Epithelial cell of esophagus (primary cell): Measurements from ENCODE around the gene CEP192.

Experiments
- DNase-seq: peaks from one replicate; pipeline ENCODE4 v3.0.0; 2010; ENCODE audit warnings: low read depth
- H3K4me3 ChIP-seq: 2 replicates; pipeline ENCODE4 v1.5.1; 2011; ENCODE audit warnings: mild to moderate bottlenecking, low read length, control low read depth
- TF ChIP-seq, protein P1 (sequence below): IDR thresholded peaks from 2 replicates; pipeline ENCODE4 v1.5.1; 2011; ENCODE audit warnings: low read depth, mild to moderate bottlenecking, low read length, control low read depth, inconsistent platforms; ENCODE audit not compliant: insufficient read depth; ENCODE audit errors: missing control alignments

CEP192 gene, protein sequence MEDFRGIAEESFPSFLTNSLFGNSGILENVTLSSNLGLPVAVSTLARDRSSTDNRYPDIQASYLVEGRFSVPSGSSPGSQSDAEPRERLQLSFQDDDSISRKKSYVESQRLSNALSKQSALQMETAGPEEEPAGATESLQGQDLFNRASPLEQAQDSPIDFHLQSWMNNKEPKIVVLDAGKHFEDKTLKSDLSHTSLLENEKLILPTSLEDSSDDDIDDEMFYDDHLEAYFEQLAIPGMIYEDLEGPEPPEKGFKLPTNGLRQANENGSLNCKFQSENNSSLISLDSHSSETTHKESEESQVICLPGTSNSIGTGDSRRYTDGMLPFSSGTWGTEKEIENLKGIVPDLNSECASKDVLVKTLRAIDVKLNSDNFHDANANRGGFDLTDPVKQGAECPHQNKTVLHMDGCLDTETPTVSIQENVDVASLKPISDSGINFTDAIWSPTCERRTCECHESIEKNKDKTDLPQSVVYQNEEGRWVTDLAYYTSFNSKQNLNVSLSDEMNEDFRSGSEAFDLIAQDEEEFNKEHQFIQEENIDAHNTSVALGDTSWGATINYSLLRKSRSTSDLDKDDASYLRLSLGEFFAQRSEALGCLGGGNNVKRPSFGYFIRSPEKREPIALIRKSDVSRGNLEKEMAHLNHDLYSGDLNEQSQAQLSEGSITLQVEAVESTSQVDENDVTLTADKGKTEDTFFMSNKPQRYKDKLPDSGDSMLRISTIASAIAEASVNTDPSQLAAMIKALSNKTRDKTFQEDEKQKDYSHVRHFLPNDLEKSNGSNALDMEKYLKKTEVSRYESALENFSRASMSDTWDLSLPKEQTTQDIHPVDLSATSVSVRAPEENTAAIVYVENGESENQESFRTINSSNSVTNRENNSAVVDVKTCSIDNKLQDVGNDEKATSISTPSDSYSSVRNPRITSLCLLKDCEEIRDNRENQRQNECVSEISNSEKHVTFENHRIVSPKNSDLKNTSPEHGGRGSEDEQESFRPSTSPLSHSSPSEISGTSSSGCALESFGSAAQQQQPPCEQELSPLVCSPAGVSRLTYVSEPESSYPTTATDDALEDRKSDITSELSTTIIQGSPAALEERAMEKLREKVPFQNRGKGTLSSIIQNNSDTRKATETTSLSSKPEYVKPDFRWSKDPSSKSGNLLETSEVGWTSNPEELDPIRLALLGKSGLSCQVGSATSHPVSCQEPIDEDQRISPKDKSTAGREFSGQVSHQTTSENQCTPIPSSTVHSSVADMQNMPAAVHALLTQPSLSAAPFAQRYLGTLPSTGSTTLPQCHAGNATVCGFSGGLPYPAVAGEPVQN (N-terminal part only)

DNA sequence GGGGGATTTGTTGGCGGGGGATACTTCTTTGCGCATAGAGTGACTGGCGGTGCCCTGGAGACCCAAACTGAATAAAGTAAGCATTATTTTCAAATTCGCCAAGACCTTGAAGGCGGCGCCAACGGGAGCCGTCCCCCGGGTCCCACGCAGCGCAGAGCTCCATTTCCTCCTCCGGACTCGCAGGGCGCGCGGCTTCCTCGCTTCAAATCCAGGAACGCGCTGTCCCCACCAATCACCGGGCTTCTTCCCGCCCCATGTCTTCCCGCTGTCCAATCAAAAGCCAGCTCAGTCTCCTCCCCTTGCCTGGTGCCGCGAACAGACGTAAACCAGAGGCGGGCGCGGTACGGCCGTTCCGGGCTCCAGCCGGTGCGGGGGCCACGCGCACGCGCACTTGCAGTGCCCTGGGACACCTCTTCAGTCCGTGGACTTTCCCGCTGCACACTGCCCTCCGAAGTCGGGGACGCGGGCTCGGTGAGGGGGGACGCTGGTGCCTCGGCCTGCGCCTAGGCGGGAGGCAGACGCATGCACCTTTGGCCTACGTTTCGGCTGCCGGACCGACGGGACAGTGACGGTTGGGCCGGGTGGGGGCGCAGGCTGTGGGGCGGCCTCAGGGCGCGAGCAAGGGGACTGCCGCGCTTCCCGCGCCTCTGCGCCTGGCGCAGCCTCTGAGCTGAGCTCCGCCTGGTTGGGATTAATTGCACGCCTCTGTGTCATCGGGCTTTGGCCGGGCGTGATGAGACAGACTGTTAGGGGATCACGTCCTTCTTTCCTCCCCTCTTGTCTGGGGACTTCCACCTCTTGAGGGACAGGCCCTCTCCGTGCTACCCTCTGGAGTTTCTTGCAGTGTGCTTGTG lies at the start of gene CEP192:
CEP192 (plus strand) TSS at position 396 of the 854 bp plus-strand sequence. CDS start 8,063 bp downstream, outside the sequence.
- peak; percentile 99 for DNase-seq
- TF ChIP-seq, protein P1, sequence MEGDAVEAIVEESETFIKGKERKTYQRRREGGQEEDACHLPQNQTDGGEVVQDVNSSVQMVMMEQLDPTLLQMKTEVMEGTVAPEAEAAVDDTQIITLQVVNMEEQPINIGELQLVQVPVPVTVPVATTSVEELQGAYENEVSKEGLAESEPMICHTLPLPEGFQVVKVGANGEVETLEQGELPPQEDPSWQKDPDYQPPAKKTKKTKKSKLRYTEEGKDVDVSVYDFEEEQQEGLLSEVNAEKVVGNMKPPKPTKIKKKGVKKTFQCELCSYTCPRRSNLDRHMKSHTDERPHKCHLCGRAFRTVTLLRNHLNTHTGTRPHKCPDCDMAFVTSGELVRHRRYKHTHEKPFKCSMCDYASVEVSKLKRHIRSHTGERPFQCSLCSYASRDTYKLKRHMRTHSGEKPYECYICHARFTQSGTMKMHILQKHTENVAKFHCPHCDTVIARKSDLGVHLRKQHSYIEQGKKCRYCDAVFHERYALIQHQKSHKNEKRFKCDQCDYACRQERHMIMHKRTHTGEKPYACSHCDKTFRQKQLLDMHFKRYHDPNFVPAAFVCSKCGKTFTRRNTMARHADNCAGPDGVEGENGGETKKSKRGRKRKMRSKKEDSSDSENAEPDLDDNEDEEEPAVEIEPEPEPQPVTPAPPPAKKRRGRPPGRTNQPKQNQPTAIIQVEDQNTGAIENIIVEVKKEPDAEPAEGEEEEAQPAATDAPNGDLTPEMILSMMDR, result no peak
- peak within 1 kb of the TSS; percentile 88 for H3K4me3 ChIP-seq

DNA sequence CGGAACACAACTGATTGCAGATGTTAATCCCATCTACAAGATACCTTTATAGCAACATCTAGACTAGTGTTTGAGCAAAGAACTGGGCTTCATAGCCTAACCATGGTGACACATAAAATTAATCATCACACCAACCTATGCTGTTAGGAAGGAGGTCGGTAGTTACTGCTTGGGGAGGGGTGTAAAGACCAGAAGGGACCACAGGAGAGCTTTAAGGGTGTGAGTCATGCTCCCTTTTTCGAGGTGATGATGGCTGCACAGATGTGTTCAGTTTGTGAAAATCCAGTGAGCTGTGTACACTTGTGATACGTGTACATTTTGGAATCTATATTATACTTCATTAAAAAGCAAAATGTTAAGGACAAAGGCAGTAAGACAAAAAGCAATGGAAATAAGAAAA lies 47.9 kb upstream of the CEP192 start:
- no peak for DNase-seq
- TF ChIP-seq, protein P1, result no peak
- no peak overlapping the region for H3K4me3 ChIP-seq

DNA sequence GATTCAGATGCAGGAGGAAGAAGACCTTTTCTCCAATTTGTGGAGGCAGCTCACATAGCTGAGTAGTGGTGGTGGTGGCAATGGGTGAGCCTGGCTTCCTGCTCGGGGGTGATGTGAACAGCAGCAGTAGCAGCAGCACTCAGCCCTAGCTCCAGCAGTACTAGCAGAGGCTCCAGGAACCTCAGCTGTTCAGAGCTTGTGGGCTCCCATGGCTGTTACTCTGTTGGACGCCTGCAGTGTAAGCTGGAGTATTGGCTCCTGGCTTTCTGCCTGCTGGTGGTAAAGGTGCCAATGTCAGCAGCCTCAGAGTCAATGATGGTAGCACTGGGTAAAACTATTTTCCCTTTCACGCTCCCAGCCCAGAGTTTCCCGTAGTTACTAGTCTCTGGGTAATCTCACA lies 46.5 kb upstream of the CEP192 start:
- H3K4me3 ChIP-seq, result no peak overlapping the region
- TF ChIP-seq, protein P1, result no peak
- no peak for DNase-seq

DNA sequence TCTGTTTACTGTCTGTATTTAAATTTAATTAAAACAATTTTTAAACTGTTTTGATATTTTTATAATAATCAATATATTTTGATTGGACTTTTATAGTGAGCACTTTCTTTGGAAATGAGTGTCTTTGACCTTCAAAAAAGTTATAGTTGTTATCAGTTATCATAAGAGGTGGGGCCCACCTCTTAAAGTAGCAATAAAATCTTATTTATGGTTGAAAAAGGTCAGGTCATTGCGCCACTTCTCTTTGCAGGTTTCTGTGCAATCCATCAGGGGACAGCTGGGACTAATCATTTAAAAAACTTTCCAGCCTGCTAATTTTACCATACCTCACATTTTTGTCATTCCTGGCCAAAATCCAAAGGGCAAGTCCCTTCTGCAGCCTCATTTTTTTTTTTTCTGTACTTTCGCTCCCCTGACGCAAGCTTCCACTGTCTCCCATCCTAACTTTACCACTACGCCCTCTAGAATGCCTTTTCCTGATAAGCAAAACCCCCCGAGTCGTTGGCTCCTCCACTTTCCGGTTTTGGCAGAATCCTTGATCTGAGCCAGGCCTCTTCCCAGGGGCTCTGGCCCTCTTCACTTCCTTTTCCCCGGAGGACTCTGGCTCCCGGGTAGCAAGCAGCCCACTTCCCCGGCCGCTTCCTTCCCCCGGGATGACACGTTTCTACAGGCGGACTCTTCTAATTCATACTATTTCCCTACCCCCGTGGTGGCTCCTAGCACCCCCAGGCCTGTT lies 44.4 kb upstream of the CEP192 start:
- peak; percentile 40 for DNase-seq
- TF ChIP-seq, protein P1, result peak; percentile 5
- H3K4me3 ChIP-seq, result peak overlapping the region; percentile 71

DNA sequence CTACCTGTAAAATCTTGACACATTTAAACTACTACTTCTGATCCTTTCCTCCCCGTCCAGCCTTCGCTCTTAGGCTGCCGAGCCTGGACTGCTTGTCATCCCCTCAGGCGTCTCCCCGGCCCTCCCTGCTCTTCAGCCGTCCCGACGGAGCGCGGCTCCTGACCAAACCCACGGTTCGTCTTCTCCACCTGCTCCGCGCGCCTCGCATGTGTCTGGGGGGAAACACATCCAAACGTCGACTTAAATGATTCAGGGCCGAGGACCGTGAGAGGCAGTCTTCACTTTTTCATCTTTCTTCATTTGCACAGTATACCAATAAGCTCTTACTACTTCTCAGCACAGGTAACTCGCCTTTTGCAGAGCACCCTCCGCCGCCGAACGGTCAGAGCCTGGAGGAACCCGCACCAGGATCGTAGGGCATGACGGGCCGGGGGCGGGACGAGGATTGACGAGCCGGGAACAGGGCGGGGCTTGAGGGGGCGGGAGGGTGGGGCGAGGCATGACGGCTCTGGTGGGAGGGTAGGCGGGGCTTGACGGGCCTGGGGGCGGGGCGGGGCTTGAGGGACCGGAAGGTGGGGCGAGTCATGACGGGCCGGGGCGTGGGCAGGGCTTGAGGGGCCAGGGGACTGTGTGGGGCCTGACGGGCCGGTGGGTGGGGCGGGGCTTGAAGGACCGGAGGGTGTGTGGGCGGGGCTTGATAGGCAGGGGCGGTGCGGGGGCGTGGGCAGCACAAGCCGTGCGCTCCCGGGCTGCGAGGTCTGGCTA lies 43.7 kb upstream of the CEP192 start, which contains the start of gene SEH1L:
SEH1L (plus strand) TSS at position 727 of the 765 bp plus-strand sequence. CDS start 111 bp downstream, outside the sequence.
- H3K4me3 ChIP-seq, result peak within 1 kb of the TSS; percentile 71
- DNase-seq, result peak; percentile 100
- TF ChIP-seq, protein P1, result no peak
